H1 (cell line): ENCODE measurements around the gene RNF41. TPM values are rescaled to one million over a fixed set of nuclear protein-coding genes. Genes with fewer than 3 reads are reported as not detected.

Experiments used
- CHD2 ChIP-seq: IDR thresholded peaks from 2 replicates; pipeline ENCODE4 v1.6.1; 2012; ENCODE audit warnings: low read length, improper control_type of control experiment
- CHD7 ChIP-seq: fragments of 300-600 bp; sonication (generic); IDR thresholded peaks from 2 replicates; pipeline ENCODE4 v1.7.1; 2012; ENCODE audit warnings: low read length, moderate library complexity, mild to moderate bottlenecking, inconsistent platforms; ENCODE audit not compliant: insufficient replicate concordance
- EP300 ChIP-seq, 2 experiments: IDR thresholded peaks; 1 replicate in 1 of 2; 2 replicates in 1 of 2; pipeline ENCODE4 v1.6.1; 2011 to 2012; ENCODE audit warnings: low read depth in 2 of 2, low read length in 2 of 2, mild to moderate bottlenecking in 2 of 2, borderline replicate concordance in 1 of 2, inconsistent platforms in 1 of 2, moderate library complexity in 1 of 2
- EZH2 ChIP-seq: fragments of 200-600 bp; sonication (generic); IDR thresholded peaks from 2 replicates; pipeline ENCODE4 v1.7.1; 2012; ENCODE audit warnings: low read depth, mild to moderate bottlenecking, moderate library complexity, low read length, inconsistent platforms; ENCODE audit not compliant: severe bottlenecking
- FOSL1 ChIP-seq: IDR thresholded peaks from 2 replicates; pipeline ENCODE4 v1.6.1; 2011; ENCODE audit warnings: mild to moderate bottlenecking, low read depth, low read length, moderate library complexity; ENCODE audit not compliant: insufficient read depth
- GTF2F1 ChIP-seq: IDR thresholded peaks from 2 replicates; pipeline ENCODE4 v1.6.1; 2012; ENCODE audit warnings: low read depth, low read length, improper control_type of control experiment, borderline replicate concordance
- MAFK ChIP-seq: IDR thresholded peaks from 2 replicates; pipeline ENCODE4 v1.6.1; 2012; ENCODE audit warnings: low read depth, mild to moderate bottlenecking, improper control_type of control experiment, low read length
- NRF1 ChIP-seq: IDR thresholded peaks from 2 replicates; pipeline ENCODE4 v1.6.1; 2011; ENCODE audit warnings: mild to moderate bottlenecking, low read depth, low read length, improper control_type of control experiment
- RFX5 ChIP-seq: IDR thresholded peaks from 2 replicates; pipeline ENCODE4 v1.6.1; 2011; ENCODE audit warnings: low read depth, low read length, improper control_type of control experiment, borderline replicate concordance
- SIRT6 ChIP-seq: IDR thresholded peaks from one replicate; pipeline ENCODE4 v1.7.1; 2012; ENCODE audit warnings: low read length, inconsistent platforms
- polyA plus RNA-seq, 7 experiments: library from polyadenylated mRNA; depleted of rRNA in 3 of 7; stranded (reverse) in 5 of 7; unstranded in 2 of 7; fragments of >200 nt in 5 of 7; fragments of 200-250 nt in 2 of 7; gene quantifications; 1 replicate in 5 of 7; 2 replicates in 1 of 7; 4 replicates in 1 of 7; pipeline versions ENCODE4 v1.2.1 to v1.2.3, GENCODE V29; 2011 to 2013; ENCODE audit warnings: missing spikeins in 2 of 7, mixed read lengths in 2 of 7
- total RNA-seq: library from RNA; stranded (reverse); fragmentation: NEBNext Ultra II Directional; extraction: Animal tissue kit (Norgen Biotek cat#: 25700); gene quantifications from 2 replicates; pipeline ENCODE4 v1.2.1, GENCODE V29; 2021

RNF41 gene
- total and polyA plus RNA-seq, 2 of the 8 experiments (the other 6 are each of a cell fraction or from before 2014, with no cell fraction given): 55.5 to 98.6 TPM

DNA sequence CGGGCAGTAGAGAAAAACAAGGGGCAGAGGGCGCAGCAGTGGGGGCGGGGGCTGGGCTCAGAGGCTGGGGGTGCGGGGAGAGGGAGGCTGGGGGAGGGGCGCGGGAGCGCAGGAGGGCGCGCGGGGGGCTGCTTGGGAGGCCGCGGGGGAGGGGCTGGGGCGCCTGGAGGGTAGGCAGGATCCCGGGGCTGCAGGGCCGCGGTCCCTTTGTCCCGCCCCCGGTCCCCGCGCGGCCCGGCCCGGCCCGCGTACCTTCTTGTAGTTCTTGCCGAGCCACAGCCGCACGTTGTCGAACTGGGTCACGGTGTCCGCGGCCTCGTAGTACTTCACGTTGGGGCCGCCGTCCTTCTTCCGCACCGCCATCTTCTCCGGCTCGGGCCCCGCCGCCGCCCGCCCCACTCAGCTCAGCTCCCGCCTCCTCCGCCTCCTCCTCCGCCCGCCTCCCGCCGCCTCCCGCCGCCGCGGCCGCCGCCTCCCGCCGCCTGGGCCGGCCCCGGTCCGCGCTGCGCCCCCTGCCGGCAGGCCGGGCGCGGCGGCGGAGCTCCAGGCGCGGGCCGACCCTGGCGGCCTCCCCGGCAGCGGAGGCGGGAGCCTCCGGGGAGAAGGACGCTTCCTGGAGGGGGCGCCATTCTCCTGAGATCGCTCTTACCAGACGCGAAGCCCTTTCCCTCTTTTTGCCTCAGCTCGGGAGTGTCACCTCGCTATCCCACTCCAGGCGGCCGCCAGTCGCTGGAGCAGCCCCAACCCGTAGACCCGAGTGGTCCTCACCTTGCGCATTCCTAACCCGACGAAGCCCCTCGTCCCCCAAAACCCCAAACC is 32.4 kb downstream of the RNF41 start, which contains the start of gene SMARCC2 (continued):
- no peak for TF ChIP-seq CHD7
- no peak for TF ChIP-seq RFX5
- no peak for TF ChIP-seq CHD2
- TF ChIP-seq EZH2: no peak
- TF ChIP-seq SIRT6: no peak
- TF ChIP-seq MAFK: no peak
- TF ChIP-seq GTF2F1: no peak
- TF ChIP-seq EP300 (IDR thresholded peaks at IDR 0.05; ENCODE audit: borderline replicate concordance in 1 of 2, low read depth in 2 of 2, low read length in 2 of 2): peak in 1 of 2 experiments; percentile 26; a peak in 1 of 3 replicates
- TF ChIP-seq NRF1: no peak
- no peak for TF ChIP-seq FOSL1
